Measurements from ENCODE around the gene DNMT3A. TPM values are rescaled to one million over a fixed set of nuclear protein-coding genes. Genes with fewer than 3 reads are reported as not detected.
A peak's percentile ranks its signal among the peaks of the same experiment; 100 is the strongest.

Gene DNMT3A
- total RNA-seq, 1 experiment from 2014 or later, result 215 TPM

DNA sequence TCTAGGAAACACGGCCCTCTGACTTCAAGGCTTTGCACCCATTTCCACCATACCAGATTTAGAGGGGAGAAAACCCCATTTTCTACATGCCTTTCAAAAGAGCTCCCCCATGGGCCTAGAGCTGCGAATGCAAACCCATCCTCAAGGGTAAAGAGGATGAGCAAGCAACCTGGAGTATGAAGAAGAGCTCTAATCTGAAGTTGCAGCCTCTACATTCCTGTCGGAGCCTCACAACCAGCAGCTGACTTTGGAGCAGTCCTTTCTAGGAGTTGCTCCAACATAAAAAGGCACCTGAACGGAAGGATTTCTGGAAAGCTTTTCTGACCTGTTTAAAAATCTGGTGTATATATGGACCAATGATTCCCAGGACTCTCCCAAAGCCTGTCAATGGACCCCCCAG is 91.9 kb downstream of the DNMT3A start:
- H4K91ac ChIP-seq (ENCODE audit: insufficient read length, low read depth, low read length), result no peak overlapping the region
- TF ChIP-seq, protein P1, sequence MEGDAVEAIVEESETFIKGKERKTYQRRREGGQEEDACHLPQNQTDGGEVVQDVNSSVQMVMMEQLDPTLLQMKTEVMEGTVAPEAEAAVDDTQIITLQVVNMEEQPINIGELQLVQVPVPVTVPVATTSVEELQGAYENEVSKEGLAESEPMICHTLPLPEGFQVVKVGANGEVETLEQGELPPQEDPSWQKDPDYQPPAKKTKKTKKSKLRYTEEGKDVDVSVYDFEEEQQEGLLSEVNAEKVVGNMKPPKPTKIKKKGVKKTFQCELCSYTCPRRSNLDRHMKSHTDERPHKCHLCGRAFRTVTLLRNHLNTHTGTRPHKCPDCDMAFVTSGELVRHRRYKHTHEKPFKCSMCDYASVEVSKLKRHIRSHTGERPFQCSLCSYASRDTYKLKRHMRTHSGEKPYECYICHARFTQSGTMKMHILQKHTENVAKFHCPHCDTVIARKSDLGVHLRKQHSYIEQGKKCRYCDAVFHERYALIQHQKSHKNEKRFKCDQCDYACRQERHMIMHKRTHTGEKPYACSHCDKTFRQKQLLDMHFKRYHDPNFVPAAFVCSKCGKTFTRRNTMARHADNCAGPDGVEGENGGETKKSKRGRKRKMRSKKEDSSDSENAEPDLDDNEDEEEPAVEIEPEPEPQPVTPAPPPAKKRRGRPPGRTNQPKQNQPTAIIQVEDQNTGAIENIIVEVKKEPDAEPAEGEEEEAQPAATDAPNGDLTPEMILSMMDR (conservative IDR thresholded peaks at IDR 0.05), result no peak
- H3K36me3 Mint-ChIP-seq (ENCODE audit: insufficient read depth in 1 of 3, low read depth in 3 of 3), result peaks cover 62 to 69% (median 65%) of the 10 kb centered on the region in 3 experiments

More for the DNA sequence above, 91.9 kb downstream of the DNMT3A start:
- Histone ChIP-seq H2BK5ac (ENCODE audit: insufficient read length, low read length) (no peak overlapping the region), H3K4me2 (ENCODE audit: insufficient read depth, insufficient read length, low read length) (peak overlapping the region; percentile 75), H3K4me1 (ENCODE audit: insufficient read depth, low read length) (peaks cover 11% of the 10 kb centered on the region), H2BK15ac (ENCODE audit: low read depth, low read length) (no peak overlapping the region), H3T11ph (ENCODE audit: low read length) (no peak overlapping the region), H3K18ac (ENCODE audit: insufficient read length, low read depth, low read length) (no peak overlapping the region), H4K20me1 (ENCODE audit: control insufficient read depth, insufficient read depth, insufficient read length) (no peaks in the 10 kb centered on the region), H4K8ac (replicated peaks; ENCODE audit: insufficient read length, low read depth, low read length) (no peak overlapping the region), H2BK12ac (ENCODE audit: insufficient read length, low read depth, low read length) (no peak overlapping the region), H3K56ac (ENCODE audit: insufficient read length, low read depth, low read length) (no peak overlapping the region), H3K9me3 (ENCODE audit: control insufficient read depth, low read depth, low read length) (no peaks in the 10 kb centered on the region), H2BK20ac (ENCODE audit: low read depth, low read length, poor library complexity, severe bottlenecking) (no peak overlapping the region), H2AK5ac (ENCODE audit: insufficient read length, low read length) (no peak overlapping the region), H3K23me2 (ENCODE audit: insufficient read length, low read depth, low read length, poor library complexity, severe bottlenecking) (peaks cover 18% of the 10 kb centered on the region), H2BK120ac (ENCODE audit: low read depth, low read length, poor library complexity, severe bottlenecking) (no peak overlapping the region), H2AFZ (ENCODE audit: low read length) (no peak overlapping the region), H3K27ac (ENCODE audit: insufficient read length, low read depth, low read length) (no peak overlapping the region), H3K79me2 (ENCODE audit: insufficient read depth, low read length) (peaks cover 19% of the 10 kb centered on the region; the same call in 1 of the 2 replicates), H3K79me1 (ENCODE audit: insufficient read depth, low read depth, low read length, poor library complexity, severe bottlenecking) (peaks cover 6% of the 10 kb centered on the region), H3K27me3 (ENCODE audit: insufficient read depth, low read length) (no peaks in the 10 kb centered on the region), H3K23ac (ENCODE audit: insufficient read length, low read depth, low read length) (no peak overlapping the region), H3K9ac (ENCODE audit: extremely low read depth, insufficient read length, low read length) (no peak overlapping the region), H3K14ac (ENCODE audit: insufficient read depth, low read length) (no peak overlapping the region), H4K5ac (ENCODE audit: insufficient read length, low read depth, low read length) (no peak overlapping the region), H3K4ac (ENCODE audit: low read depth, low read length) (no peak overlapping the region)
- H3K27me3 Mint-ChIP-seq (ENCODE audit: low read depth), result no peaks in the 10 kb centered on the region; the same call in 1 of the 2 replicates
- no CpG with 5 or more reads among the region's 4 CpGs for WGBS (ENCODE audit: extremely low coverage, insufficient read length, low lambda C conversion rate)
- no peaks in the 10 kb centered on the region for H3K9me3 Mint-ChIP-seq
- peaks cover 34 to 42% of the 10 kb centered on the region in 2 experiments for H3K4me1 Mint-ChIP-seq
- peak overlapping the region; percentile 91 to 94 for H3K4me3 Mint-ChIP-seq
- peak overlapping the region; percentile 3 to 89 (median 8) for H3K27ac Mint-ChIP-seq
- DNase-seq, result no peak

Measured in H9 (cell line).